OCI-LY7 (cell line): ENCODE measurements around the gene PPT2. TPM values are rescaled to one million over a fixed set of nuclear protein-coding genes. Genes with fewer than 3 reads are reported as not detected.

Experiments
- BruUV-seq: library from RNA; stranded (reverse); fragments of 400-500 nt; replicated peaks from 2 replicates; lab custom pipeline; 2021; lab: Mats Ljungman, UMichigan
- CTCF ChIA-PET: fragments of 300-600 bp; sonication (Branson Sonifier 250); formaldehyde crosslinking; loops from one replicate; lab custom pipeline; 2022; ENCODE audit warnings: antibody characterized with exemption; ENCODE audit not compliant: unreplicated experiment; lab: Charles Lee
- POLR2A ChIA-PET: fragments of 300-600 bp; sonication (Branson Sonifier 250); formaldehyde crosslinking; loops from one replicate; lab custom pipeline; 2022; ENCODE audit warnings: antibody characterized with exemption; lab: Charles Lee
- DNase-seq: peaks from one replicate; pipeline ENCODE4 v3.0.0-alpha.2; 2015; ENCODE audit warnings: low spot score
- H2AFZ ChIP-seq: fragments of 200-600 bp; sonication (generic), shearing (Covaris generic); 2 replicates; pipeline ENCODE4 v1.6.1; 2014; ENCODE audit warnings: mild to moderate bottlenecking, antibody characterized with exemption, low read length, moderate library complexity
- H3K27ac ChIP-seq: fragments of 200-600 bp; sonication (generic); 2 replicates; pipeline ENCODE4 v1.5.1; 2014; ENCODE audit warnings: mixed run types, low read depth, mild to moderate bottlenecking, moderate library complexity, low read length, inconsistent platforms; ENCODE audit not compliant: poor library complexity, severe bottlenecking
- H3K36me3 ChIP-seq: fragments of 200-600 bp; sonication (generic); 2 replicates; pipeline ENCODE4 v1.6.1; 2014; ENCODE audit warnings: mild to moderate bottlenecking, antibody characterized with exemption, low read length, moderate library complexity, mixed read lengths; ENCODE audit not compliant: insufficient read depth
- H3K4me1 ChIP-seq: fragments of 200-600 bp; sonication (generic); 2 replicates; pipeline ENCODE4 v1.5.1; 2014; ENCODE audit warnings: mild to moderate bottlenecking, low read length; ENCODE audit not compliant: insufficient read depth, poor library complexity, severe bottlenecking
- H3K4me2 ChIP-seq: fragments of 200-600 bp; sonication (generic); 2 replicates; pipeline ENCODE4 v1.6.1; 2014; ENCODE audit warnings: mild to moderate bottlenecking, low read length
- H3K4me3 ChIP-seq: fragments of 200-600 bp; sonication (generic); 2 replicates; pipeline ENCODE4 v1.5.1; 2014; ENCODE audit warnings: mild to moderate bottlenecking, low read depth, low read length; ENCODE audit not compliant: poor library complexity, severe bottlenecking
- H3K79me2 ChIP-seq: fragments of 200-600 bp; sonication (generic); 2 replicates; pipeline ENCODE4 v1.6.1; 2016; ENCODE audit warnings: low read depth, mild to moderate bottlenecking, low read length, moderate library complexity, mixed read lengths; ENCODE audit not compliant: insufficient read depth
- H3K9me2 ChIP-seq: fragments of 200-600 bp; sonication (generic); 2 replicates; pipeline ENCODE4 v1.6.1; 2016; ENCODE audit warnings: mild to moderate bottlenecking, low read length, mixed read lengths; ENCODE audit not compliant: insufficient read depth
- H3K9me3 ChIP-seq: fragments of 200-600 bp; sonication (generic); 2 replicates; pipeline ENCODE4 v1.6.1; 2014; ENCODE audit warnings: mild to moderate bottlenecking, mixed run types, low read length, mixed read lengths
- H4K20me1 ChIP-seq: fragments of 200-600 bp; sonication (generic); 2 replicates; pipeline ENCODE4 v1.6.1; 2014; ENCODE audit warnings: mild to moderate bottlenecking, antibody characterized with exemption, low read length, moderate library complexity, mixed read lengths; ENCODE audit not compliant: insufficient read depth
- EZH2phosphoT487 ChIP-seq: fragments of 200-600 bp; sonication (generic); IDR thresholded peaks from 2 replicates; pipeline ENCODE4 v1.6.1; 2018; ENCODE audit warnings: low read depth, borderline replicate concordance, mild to moderate bottlenecking, mixed run types, antibody characterized with exemption, low read length, moderate library complexity, mixed read lengths
- intact Hi-C: fragments of 100-400 bp; cut with micrococcal nuclease; formaldehyde crosslinking; loops from one replicate; pipeline ENCODE4 v1.10.0; 2022; ENCODE audit not compliant: unreplicated experiment
- total RNA-seq, 2 experiments: library from RNA; depleted of rRNA in 1 of 2; stranded (reverse); fragments of >200 nt in 1 of 2; shearing (Covaris generic) in 1 of 2; gene quantifications; 2 replicates each; pipeline ENCODE4 v1.2.3, GENCODE V29; 2014 to 2022
- TF ChIP-seq, protein P1 (sequence below): fragments of 200-600 bp; sonication (generic); conservative IDR thresholded peaks from 2 replicates; pipeline ENCODE4 v1.5.1; 2014; ENCODE audit warnings: mild to moderate bottlenecking, antibody characterized with exemption, low read length, moderate library complexity, mixed read lengths

PPT2 gene
- total RNA-seq, 2 experiments from 2014 or later = 39.0 to 111 TPM

DNA sequence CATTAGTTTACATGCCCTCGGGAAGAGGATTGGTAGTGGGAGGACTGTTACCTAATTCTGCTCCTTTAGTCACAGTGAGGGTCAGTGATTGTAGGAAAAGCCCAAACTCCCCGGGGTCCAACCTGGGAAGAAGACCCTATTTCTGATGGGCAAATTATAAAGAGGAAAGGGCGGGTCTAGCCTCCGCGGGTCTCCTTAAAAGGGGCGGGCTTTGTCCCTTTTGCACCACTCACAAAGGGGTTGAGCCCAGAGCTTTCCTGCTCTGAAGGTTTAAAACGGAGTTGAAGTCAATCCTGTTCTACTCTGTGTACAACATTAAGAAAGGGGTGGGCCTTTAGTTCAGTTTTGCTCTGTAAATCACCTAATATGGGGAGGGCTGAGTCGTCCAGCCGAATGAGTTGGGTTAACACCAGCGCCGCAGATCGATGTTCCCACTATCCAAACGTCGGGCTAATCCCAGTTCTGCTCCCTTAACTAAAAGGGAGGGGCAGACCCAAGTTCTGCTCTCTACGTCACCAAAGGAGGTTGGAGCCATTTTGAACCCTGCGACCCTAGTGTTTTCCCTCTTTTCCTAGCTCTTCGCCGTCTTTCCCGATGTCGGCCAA lies 23.3 kb downstream of the PPT2 start:
- TSS peak; percentile 72 for BruUV-seq
- CTCF ChIA-PET = interaction anchor here (1.3 kb wide), 1 partner anchor 16 kb away, joined by 3 read pairs; the partner anchor contains the start of gene GPSM3
- Histone ChIP-seq H3K36me3 (peaks cover 13% of the 10 kb centered on the region; the same call in 1 of the 2 replicates), H3K79me2 (peaks cover 14% of the 10 kb centered on the region; the same call in 1 of the 2 replicates), H3K27ac (peak overlapping the region; percentile 56), H3K9me2 (no peaks in the 10 kb centered on the region), H2AFZ (peak overlapping the region; percentile 68), H3K9me3 (no peaks in the 10 kb centered on the region), H3K4me1 (peaks cover 44% of the 10 kb centered on the region), H3K4me3 (peak overlapping the region; percentile 74), H4K20me1 (no peaks in the 10 kb centered on the region), H3K4me2 (peak overlapping the region; percentile 96)
- POLR2A ChIA-PET = interaction anchor here (1.0 to 2.1 kb wide), 4 partner anchors 13 to 49 kb away, joined by 5 to 11 read pairs (median 5); partner anchors contain the start of genes ATF6B, GPSM3 and PBX2
- intact Hi-C loops = loop anchor here (2.0 kb wide), 1 partner anchor 22 kb away; the partner anchor contains the start of gene PPT2
- no peak for DNase-seq
- TF ChIP-seq, protein P1, sequence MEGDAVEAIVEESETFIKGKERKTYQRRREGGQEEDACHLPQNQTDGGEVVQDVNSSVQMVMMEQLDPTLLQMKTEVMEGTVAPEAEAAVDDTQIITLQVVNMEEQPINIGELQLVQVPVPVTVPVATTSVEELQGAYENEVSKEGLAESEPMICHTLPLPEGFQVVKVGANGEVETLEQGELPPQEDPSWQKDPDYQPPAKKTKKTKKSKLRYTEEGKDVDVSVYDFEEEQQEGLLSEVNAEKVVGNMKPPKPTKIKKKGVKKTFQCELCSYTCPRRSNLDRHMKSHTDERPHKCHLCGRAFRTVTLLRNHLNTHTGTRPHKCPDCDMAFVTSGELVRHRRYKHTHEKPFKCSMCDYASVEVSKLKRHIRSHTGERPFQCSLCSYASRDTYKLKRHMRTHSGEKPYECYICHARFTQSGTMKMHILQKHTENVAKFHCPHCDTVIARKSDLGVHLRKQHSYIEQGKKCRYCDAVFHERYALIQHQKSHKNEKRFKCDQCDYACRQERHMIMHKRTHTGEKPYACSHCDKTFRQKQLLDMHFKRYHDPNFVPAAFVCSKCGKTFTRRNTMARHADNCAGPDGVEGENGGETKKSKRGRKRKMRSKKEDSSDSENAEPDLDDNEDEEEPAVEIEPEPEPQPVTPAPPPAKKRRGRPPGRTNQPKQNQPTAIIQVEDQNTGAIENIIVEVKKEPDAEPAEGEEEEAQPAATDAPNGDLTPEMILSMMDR = no peak
- no peak for TF ChIP-seq EZH2phosphoT487

DNA sequence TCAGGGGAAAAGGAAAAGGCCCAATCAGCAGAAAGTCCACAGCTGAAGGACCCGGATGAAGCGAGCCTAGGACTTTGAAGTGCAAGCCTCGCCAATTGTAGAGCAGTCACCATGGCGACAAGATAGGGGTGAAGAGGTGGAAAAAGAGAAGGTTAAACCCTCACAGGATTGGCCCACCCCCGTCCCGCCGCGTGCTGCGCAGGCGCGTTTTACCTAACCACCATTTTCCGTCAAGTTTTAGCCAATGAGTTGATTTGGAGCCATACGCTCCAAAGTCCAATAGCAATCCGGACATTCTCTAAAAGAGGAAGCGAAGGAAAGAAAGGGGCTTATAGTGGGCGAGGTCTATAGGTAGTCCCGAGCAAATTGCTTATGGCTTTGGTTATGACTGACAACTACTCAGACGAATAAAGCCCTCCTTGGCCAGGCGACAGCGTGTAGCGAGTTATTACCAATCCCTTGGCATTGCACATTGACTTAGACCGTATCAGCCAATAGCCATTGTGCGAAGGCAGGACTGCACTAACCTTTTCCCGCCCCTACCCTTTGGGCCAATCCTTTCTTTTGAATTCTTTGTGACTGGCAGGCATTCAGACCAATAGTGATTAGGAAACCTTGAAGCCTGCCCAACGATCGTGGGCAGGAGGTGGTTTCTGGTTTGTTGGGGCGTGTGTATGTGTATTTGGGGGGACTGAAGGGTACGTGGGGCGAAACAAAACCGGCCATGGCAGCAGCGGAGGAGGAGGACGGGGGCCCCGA lies 24.0 kb downstream of the PPT2 start, which contains the start of gene RNF5:
TSS of gene RNF5 (plus strand) at position 618 of the 759 bp plus-strand sequence. CDS start at position 725, 107 bp downstream.
- H3K4me3 ChIP-seq = peak within 1 kb of the TSS; percentile 74
- H2AFZ ChIP-seq = peak within 1 kb of the TSS; percentile 68

More for the DNA sequence above, 24.0 kb downstream of the PPT2 start, which contains the start of gene RNF5:
- CTCF ChIA-PET = interaction anchor here (1.3 kb wide), 1 partner anchor 15 kb away, joined by 3 read pairs; the partner anchor contains the start of gene GPSM3
- no peaks in the 10 kb centered on the region for H3K9me2 ChIP-seq
- peaks cover 14% of the 10 kb centered on the region; the same call in 1 of the 2 replicates for H3K79me2 ChIP-seq
- intact Hi-C loops = loop anchor here (1.0 to 2.0 kb wide), 2 partner anchors 17 to 23 kb away; partner anchors contain the start of gene PPT2
- no TSS peak for BruUV-seq
- H3K4me2 ChIP-seq = peak within 1 kb of the TSS; percentile 99
- peak; percentile 100 for DNase-seq
- POLR2A ChIA-PET = interaction anchor here (1.0 to 2.1 kb wide), 4 partner anchors 13 to 49 kb away, joined by 5 to 11 read pairs (median 5); partner anchors contain the start of genes ATF6B, GPSM3 and PBX2
- TF ChIP-seq, protein P1 = no peak
- no peak for TF ChIP-seq EZH2phosphoT487
- peaks cover 41% of the 10 kb centered on the region for H3K4me1 ChIP-seq
- peak within 1 kb of the TSS; percentile 56 for H3K27ac ChIP-seq
- H4K20me1 ChIP-seq = no peaks in the 10 kb centered on the region
- H3K36me3 ChIP-seq = peaks cover 19% of the 10 kb centered on the region; the same call in 1 of the 2 replicates
- no peaks in the 10 kb centered on the region for H3K9me3 ChIP-seq
